Measurements from ENCODE around the gene RFLNA.

Gene RFLNA

DNA sequence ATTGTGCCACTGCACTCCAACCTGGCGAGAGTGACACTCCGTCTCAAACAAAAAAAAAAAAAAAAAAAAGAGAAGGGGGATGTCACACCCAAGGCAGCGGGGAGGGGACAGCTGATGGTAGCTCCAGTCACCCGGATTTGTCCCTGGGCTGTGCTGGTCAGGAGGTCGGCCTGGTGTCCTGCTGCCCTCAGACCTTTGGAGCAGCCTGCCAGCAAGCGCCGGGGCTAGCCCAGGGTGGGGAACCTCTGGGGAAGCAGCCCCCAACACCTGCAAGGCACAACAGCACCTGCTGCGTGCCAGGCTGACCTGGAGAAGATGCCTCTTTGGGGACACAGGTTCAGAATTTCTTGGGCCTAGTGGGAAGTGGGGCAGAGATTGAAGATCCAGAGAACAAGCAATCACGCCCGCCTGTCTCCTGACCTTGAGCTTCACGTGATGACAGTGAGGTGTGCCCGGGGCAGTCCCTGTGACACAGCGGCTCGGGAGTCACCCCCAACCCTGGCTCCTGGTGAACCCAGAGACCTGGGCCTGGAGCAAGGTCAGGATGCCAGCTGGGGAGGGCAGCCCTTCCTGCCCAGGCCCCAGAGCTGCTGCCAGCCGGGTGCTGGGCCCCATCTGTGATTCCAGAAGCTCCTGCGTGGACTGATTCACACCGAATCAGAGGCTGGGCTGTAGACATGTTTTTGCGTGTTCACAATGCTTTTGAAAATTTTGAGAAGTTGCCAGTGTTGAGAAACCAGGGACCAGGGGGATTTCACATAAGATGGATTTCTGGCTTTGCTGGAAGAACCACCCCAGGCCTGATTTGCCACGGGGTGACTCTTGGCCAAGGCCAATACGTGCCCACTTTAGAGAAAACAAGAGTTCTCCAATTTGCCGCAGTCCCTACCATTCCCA, 66.4 kb downstream of the RFLNA start:
- no peak for DNase-seq

DNA sequence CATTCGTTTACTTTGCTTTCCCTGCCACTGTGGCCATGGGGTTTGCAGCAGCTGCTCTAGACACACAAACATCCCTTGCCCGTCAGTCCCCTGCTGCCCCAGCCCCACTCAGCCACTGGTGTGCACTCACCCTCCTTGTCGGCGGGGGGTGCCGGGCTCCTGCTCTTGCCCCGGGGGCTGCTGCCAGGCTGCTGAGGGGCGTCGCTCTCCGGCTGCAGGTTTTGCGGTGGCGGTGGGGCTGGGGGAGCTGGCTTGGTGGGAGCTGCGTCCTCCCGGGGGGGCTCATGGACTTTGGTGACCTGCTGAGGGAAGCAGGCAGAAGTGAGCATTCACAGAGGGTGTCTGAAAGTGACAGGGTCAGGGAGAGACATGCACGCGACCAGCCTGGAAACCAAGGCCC, 67.1 kb downstream of the RFLNA start:
- DNase-seq = no peak

DNA sequence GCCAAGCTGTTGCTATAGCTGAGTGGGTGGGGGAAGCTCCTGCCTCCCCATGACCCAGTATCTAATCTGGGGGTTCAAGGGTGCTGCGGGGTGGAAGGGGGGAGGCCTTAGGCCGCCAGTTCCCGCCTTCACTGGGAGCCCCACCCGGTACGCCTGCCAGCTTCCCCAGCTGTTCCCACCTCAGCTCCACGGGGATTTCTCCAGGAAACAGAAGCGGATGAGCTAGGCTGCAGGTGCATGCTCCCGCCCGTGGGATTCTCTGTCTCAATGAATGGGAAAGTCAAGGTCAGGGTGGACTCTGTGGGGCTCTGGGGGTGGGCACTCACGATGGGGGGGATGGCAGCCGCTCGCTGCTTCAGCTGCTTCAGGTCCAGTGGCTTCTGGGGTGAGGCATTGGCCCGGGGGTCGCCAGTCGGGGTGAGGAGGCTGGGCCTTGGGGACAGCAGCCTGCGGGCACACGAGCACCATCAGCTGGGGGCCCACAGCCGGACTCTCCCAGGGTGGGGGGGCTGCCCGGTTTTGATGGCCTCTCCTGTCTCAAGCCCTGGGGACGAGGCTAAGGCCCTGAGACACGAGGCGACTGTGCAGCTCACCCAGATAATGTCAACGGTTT, 68.6 kb downstream of the RFLNA start:
- no peak for DNase-seq

DNA sequence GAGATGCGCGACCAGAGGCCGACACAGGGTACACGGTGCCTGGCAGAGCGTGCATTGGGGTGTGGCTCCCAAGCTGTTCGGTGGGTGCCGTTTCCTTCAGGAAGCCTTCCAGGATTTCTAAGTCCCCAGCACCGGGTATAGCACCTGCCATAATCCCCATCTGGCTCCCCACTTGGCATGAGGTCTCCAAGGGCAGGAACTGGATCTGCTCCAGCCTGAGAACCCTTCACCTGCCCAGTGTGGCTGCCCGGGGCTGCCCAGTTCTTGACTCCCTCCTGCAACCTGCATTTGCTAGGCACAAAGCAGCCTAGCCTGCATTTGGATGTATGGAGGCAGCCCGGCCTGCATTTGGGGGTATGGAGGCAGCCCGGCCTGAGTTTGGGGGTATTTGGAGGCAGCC, 69.7 kb downstream of the RFLNA start:
- no peak for DNase-seq

Measured in midbrain (tissue), 1 donor.